OCI-LY1 (cell line): ENCODE data around the gene PLXND1.

Experiments used
- H2AFZ ChIP-seq: fragments of 200-600 bp; sonication (generic), shearing (Covaris generic); 2 replicates; pipeline ENCODE4 v1.6.0; 2014; ENCODE audit warnings: antibody characterized with exemption, mild to moderate bottlenecking, low read length
- H3F3A ChIP-seq: fragments of 200-600 bp; sonication (generic), shearing (Covaris generic); 2 replicates; pipeline ENCODE4 v1.6.0; 2014; ENCODE audit warnings: mild to moderate bottlenecking, antibody characterized with exemption, low read length, moderate library complexity; ENCODE audit not compliant: insufficient read depth
- H3K27ac ChIP-seq: fragments of 200-600 bp; sonication (generic); 2 replicates; pipeline ENCODE4 v1.5.1; 2014; ENCODE audit warnings: low read length, mixed run types, mild to moderate bottlenecking, low read depth; ENCODE audit not compliant: poor library complexity, severe bottlenecking
- H3K27me3 ChIP-seq: fragments of 200-600 bp; sonication (generic); 2 replicates; pipeline ENCODE4 v1.6.0; 2014; ENCODE audit warnings: antibody characterized with exemption, mild to moderate bottlenecking, low read length, moderate library complexity; ENCODE audit not compliant: insufficient read depth
- H3K36me3 ChIP-seq: fragments of 200-600 bp; sonication (generic); 2 replicates; pipeline ENCODE4 v1.6.1; 2014; ENCODE audit warnings: mild to moderate bottlenecking, antibody characterized with exemption, low read length, moderate library complexity, mixed read lengths; ENCODE audit not compliant: insufficient read depth
- H3K4me1 ChIP-seq: fragments of 200-600 bp; sonication (generic); 2 replicates; pipeline ENCODE4 v1.5.1; 2014; ENCODE audit warnings: mild to moderate bottlenecking, low read length, moderate library complexity; ENCODE audit not compliant: insufficient read depth, severe bottlenecking
- H3K4me2 ChIP-seq: fragments of 200-600 bp; sonication (generic), shearing (Covaris generic); 2 replicates; pipeline ENCODE4 v1.6.1; 2014; ENCODE audit warnings: low read length
- H3K4me3 ChIP-seq: fragments of 200-600 bp; sonication (generic); 2 replicates; pipeline ENCODE4 v1.5.1; 2014; ENCODE audit warnings: low read length, low read depth, mild to moderate bottlenecking, mixed read lengths; ENCODE audit not compliant: poor library complexity, severe bottlenecking
- H3K79me2 ChIP-seq: fragments of 200-600 bp; shearing (Covaris generic); 2 replicates; pipeline ENCODE4 v1.6.1; 2016; ENCODE audit warnings: mixed run types, low read length, mixed read lengths; ENCODE audit not compliant: insufficient read depth
- H3K9ac ChIP-seq: fragments of 200-600 bp; sonication (generic), shearing (Covaris generic); 2 replicates; pipeline ENCODE4 v1.6.1; 2014; ENCODE audit warnings: mild to moderate bottlenecking, low read length, mixed read lengths
- H3K9me2 ChIP-seq: fragments of 200-600 bp; sonication (generic), shearing (Covaris generic); 2 replicates; pipeline ENCODE4 v1.6.1; 2014; ENCODE audit warnings: low read depth, mild to moderate bottlenecking, low read length, mixed read lengths
- H3K9me3 ChIP-seq: fragments of 200-600 bp; shearing (Covaris generic); 2 replicates; pipeline ENCODE4 v1.6.1; 2014; ENCODE audit warnings: low read length, mixed read lengths
- H4K20me1 ChIP-seq: fragments of 200-600 bp; sonication (generic), shearing (Covaris generic); 2 replicates; pipeline ENCODE4 v1.6.0; 2016; ENCODE audit warnings: mild to moderate bottlenecking, low read length; ENCODE audit not compliant: insufficient read depth
- EZH2 ChIP-seq: fragments of 200-600 bp; sonication (generic), shearing (Covaris generic); IDR thresholded peaks from 2 replicates; pipeline ENCODE4 v1.8.0; 2017; ENCODE audit warnings: borderline replicate concordance, mixed run types, mild to moderate bottlenecking, antibody characterized with exemption, low read length, moderate library complexity, mixed read lengths
- TF ChIP-seq, protein P1 (sequence below): fragments of 200-600 bp; sonication (generic), shearing (Covaris generic); IDR thresholded peaks from 2 replicates; pipeline ENCODE4 v1.5.1; 2017; ENCODE audit warnings: mild to moderate bottlenecking, antibody characterized with exemption, low read length, moderate library complexity, mixed read lengths

PLXND1 gene

DNA sequence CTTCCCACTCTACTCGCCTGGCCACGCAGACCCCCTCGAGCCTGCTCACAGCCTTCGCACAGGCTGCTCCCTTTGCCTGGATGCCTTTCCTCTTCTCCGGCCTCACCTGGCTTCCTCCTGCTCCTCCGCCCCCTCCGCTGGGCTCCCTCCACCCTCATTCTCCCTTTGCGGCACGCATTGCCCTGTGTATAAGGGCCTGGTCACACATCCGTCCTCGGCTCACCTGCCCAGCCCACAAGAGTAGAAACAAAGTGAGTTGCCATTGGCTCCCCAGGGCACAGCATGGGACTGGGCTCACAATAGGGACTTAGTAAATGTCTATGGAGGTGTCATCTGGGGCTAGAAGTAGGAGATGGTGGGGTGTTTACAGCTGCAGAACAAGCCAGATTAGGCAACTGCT lies 4.2 kb downstream of the PLXND1 start:
- no peaks in the 10 kb centered on the region for H3K9me3 ChIP-seq
- no peaks in the 10 kb centered on the region for H3K9me2 ChIP-seq
- H3K4me3 ChIP-seq = no peak overlapping the region
- no peaks in the 10 kb centered on the region for H3K79me2 ChIP-seq
- H3K4me1 ChIP-seq = peaks cover 16% of the 10 kb centered on the region
- no peak overlapping the region for H3K9ac ChIP-seq
- TF ChIP-seq, protein P1, sequence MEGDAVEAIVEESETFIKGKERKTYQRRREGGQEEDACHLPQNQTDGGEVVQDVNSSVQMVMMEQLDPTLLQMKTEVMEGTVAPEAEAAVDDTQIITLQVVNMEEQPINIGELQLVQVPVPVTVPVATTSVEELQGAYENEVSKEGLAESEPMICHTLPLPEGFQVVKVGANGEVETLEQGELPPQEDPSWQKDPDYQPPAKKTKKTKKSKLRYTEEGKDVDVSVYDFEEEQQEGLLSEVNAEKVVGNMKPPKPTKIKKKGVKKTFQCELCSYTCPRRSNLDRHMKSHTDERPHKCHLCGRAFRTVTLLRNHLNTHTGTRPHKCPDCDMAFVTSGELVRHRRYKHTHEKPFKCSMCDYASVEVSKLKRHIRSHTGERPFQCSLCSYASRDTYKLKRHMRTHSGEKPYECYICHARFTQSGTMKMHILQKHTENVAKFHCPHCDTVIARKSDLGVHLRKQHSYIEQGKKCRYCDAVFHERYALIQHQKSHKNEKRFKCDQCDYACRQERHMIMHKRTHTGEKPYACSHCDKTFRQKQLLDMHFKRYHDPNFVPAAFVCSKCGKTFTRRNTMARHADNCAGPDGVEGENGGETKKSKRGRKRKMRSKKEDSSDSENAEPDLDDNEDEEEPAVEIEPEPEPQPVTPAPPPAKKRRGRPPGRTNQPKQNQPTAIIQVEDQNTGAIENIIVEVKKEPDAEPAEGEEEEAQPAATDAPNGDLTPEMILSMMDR = no peak
- no peaks in the 10 kb centered on the region for H3K36me3 ChIP-seq
- H2AFZ ChIP-seq = no peak overlapping the region
- no peak overlapping the region for H3K4me2 ChIP-seq
- no peak overlapping the region for H3K27ac ChIP-seq
- H4K20me1 ChIP-seq = no peaks in the 10 kb centered on the region
- H3F3A ChIP-seq = no peaks in the 10 kb centered on the region
- H3K27me3 ChIP-seq = peaks cover 12% of the 10 kb centered on the region; the same call in 1 of the 2 replicates

DNA sequence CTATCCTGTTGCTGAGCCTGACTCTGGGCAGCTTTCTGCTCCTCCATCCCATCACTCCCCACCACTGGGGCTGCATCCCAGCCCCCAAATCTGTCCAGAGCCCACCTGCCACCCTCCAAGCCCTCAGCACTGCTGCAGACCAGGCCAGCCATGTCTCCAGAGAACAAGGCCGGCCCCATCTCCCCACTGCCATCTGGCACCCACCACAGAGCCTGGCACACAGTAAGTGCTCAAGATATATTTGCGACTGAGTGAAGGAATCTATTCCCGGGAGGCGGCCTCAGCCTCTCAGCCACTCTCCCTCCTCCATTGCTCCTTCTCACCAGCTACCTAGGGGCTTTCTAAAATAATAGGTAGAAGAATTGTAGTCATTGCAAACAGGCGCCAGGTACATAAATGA lies 4.8 kb downstream of the PLXND1 start:
- no peak overlapping the region for H3K4me3 ChIP-seq
- no peaks in the 10 kb centered on the region for H3K9me2 ChIP-seq
- H3K27ac ChIP-seq = no peak overlapping the region
- no peaks in the 10 kb centered on the region for H4K20me1 ChIP-seq
- H3F3A ChIP-seq = no peaks in the 10 kb centered on the region
- H3K79me2 ChIP-seq = no peaks in the 10 kb centered on the region
- peaks cover 16% of the 10 kb centered on the region; the same call in 1 of the 2 replicates for H3K27me3 ChIP-seq
- no peak overlapping the region for H2AFZ ChIP-seq
- H3K9me3 ChIP-seq = no peaks in the 10 kb centered on the region
- no peak overlapping the region for H3K9ac ChIP-seq
- no peaks in the 10 kb centered on the region for H3K36me3 ChIP-seq
- TF ChIP-seq EZH2 = no peak
- TF ChIP-seq, protein P1 = no peak
- no peak overlapping the region for H3K4me2 ChIP-seq
- peaks cover 11% of the 10 kb centered on the region for H3K4me1 ChIP-seq

DNA sequence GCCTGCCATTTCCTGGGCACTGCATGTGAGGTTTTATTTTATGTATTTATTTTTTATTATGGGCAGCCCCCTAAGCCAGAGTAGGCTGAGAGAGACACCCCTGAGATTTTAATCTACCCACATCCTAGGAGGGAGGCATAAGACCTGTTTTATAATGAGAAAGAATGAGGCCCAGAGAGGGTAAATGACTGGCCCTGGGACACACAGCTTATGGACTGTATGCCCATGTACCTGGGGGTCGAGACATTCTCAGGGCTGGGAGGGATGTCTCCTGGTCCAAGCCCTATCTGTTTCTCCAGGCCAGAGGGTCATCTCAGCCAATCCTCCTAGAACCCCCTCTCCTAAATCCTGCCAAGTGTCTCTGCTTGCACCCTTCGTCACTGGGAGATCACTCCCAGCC lies 6.1 kb downstream of the PLXND1 start:
- no peaks in the 10 kb centered on the region for H3K9me3 ChIP-seq
- no peaks in the 10 kb centered on the region for H3F3A ChIP-seq
- H3K4me2 ChIP-seq = no peak overlapping the region
- H3K27ac ChIP-seq = no peak overlapping the region
- TF ChIP-seq EZH2 = no peak
- TF ChIP-seq, protein P1 = no peak
- peaks cover 1% of the 10 kb centered on the region for H3K4me1 ChIP-seq
- H4K20me1 ChIP-seq = no peaks in the 10 kb centered on the region
- no peak overlapping the region for H3K9ac ChIP-seq
- H3K36me3 ChIP-seq = no peaks in the 10 kb centered on the region
- no peaks in the 10 kb centered on the region for H3K9me2 ChIP-seq
- no peak overlapping the region for H3K4me3 ChIP-seq
- H3K27me3 ChIP-seq = peaks cover 14% of the 10 kb centered on the region; the same call in 1 of the 2 replicates
- no peaks in the 10 kb centered on the region for H3K79me2 ChIP-seq
- H2AFZ ChIP-seq = no peak overlapping the region
